SK-N-SH treated with all-trans-retinoic acid at 6 μM for 48 hours (cell line): ENCODE results near the gene ALDH8A1.

ENCODE experiments used
- ATAC-seq: fragments of 200-7000 bp; cut with Tn5 transposase; 3 replicates; pipeline ENCODE4 v1.9.1; 2020; ENCODE audit warnings: mild to moderate bottlenecking, moderate library complexity
- ARNTL ChIP-seq: fragments of 450-650 bp; formaldehyde crosslinking; IDR thresholded peaks from 2 replicates; pipeline ENCODE4 v1.5.0; 2020; ENCODE audit warnings: low read depth, mild to moderate bottlenecking, moderate library complexity, borderline replicate concordance
- BACH2 ChIP-seq: fragments of 250-450 bp; sonication (Bioruptor Pico); IDR thresholded peaks from 2 replicates; pipeline ENCODE4 v1.9.0; 2021; ENCODE audit warnings: mild to moderate bottlenecking, borderline replicate concordance
- CREB5 ChIP-seq: fragments of 250-450 bp; sonication (Bioruptor Pico); IDR thresholded peaks from 2 replicates; pipeline ENCODE4 v1.5.1; 2020; ENCODE audit warnings: low read depth, mild to moderate bottlenecking, moderate library complexity
- CSDC2 ChIP-seq: fragments of 250-450 bp; sonication (Bioruptor Pico); IDR thresholded peaks from 2 replicates; pipeline ENCODE4 v1.5.0; 2020; ENCODE audit warnings: mild to moderate bottlenecking, moderate library complexity
- CSRNP3 ChIP-seq: fragments of 250-450 bp; sonication (Bioruptor Pico); IDR thresholded peaks from 2 replicates; pipeline ENCODE4 v1.5.1; 2021; ENCODE audit warnings: mild to moderate bottlenecking, moderate library complexity
- ESRRG ChIP-seq: fragments of 250-450 bp; sonication (Bioruptor Pico); IDR thresholded peaks from 2 replicates; pipeline ENCODE4 v1.6.1; 2021; ENCODE audit warnings: mild to moderate bottlenecking
- GLIS3 ChIP-seq: fragments of 250-450 bp; sonication (Bioruptor Pico); IDR thresholded peaks from 2 replicates; pipeline ENCODE4 v1.5.0; 2020; ENCODE audit warnings: mild to moderate bottlenecking, moderate library complexity
- ISL1 ChIP-seq: fragments of 250-450 bp; sonication (Bioruptor Pico); IDR thresholded peaks from 2 replicates; pipeline ENCODE4 v2.1.2; 2022; ENCODE audit warnings: mild to moderate bottlenecking, moderate library complexity
- OSR1 ChIP-seq: fragments of 250-450 bp; sonication (Bioruptor Pico); IDR thresholded peaks from 2 replicates; pipeline ENCODE4 v1.8.0; 2022; ENCODE audit warnings: moderate library complexity, mild to moderate bottlenecking, inconsistent platforms
- PATZ1 ChIP-seq: fragments of 250-450 bp; sonication (Bioruptor Pico); IDR thresholded peaks from 2 replicates; pipeline ENCODE4 v1.8.0; 2020; ENCODE audit warnings: mild to moderate bottlenecking, moderate library complexity, borderline replicate concordance
- POU6F1 ChIP-seq: fragments of 250-450 bp; sonication (Bioruptor Pico); IDR thresholded peaks from 2 replicates; pipeline ENCODE4 v1.8.0; 2021; ENCODE audit warnings: low read depth, mild to moderate bottlenecking, moderate library complexity, borderline replicate concordance
- PPARA ChIP-seq: fragments of 250-450 bp; sonication (Bioruptor Pico); IDR thresholded peaks from 2 replicates; pipeline ENCODE4 v1.5.0; 2020; ENCODE audit warnings: mild to moderate bottlenecking, borderline replicate concordance
- RARB ChIP-seq: fragments of 250-450 bp; sonication (Bioruptor Pico); IDR thresholded peaks from 2 replicates; pipeline ENCODE4 v1.8.0; 2021; ENCODE audit warnings: mild to moderate bottlenecking, moderate library complexity
- SNAI2 ChIP-seq: fragments of 250-450 bp; sonication (Bioruptor Pico); IDR thresholded peaks from 2 replicates; pipeline ENCODE4 v1.5.0; 2020; ENCODE audit warnings: mild to moderate bottlenecking, moderate library complexity
- TSHZ2 ChIP-seq: fragments of 250-450 bp; sonication (Bioruptor Pico); IDR thresholded peaks from 2 replicates; pipeline ENCODE4 v1.5.0; 2020; ENCODE audit warnings: mild to moderate bottlenecking, moderate library complexity
- ZC3H10 ChIP-seq: fragments of 250-450 bp; sonication (Bioruptor Pico); IDR thresholded peaks from 2 replicates; pipeline ENCODE4 v1.5.1; 2021; ENCODE audit warnings: mild to moderate bottlenecking, moderate library complexity
- ZFP3 ChIP-seq: fragments of 250-450 bp; sonication (Bioruptor Pico); IDR thresholded peaks from 2 replicates; pipeline ENCODE4 v1.5.0; 2020; ENCODE audit warnings: mild to moderate bottlenecking, moderate library complexity
- ZFP30 ChIP-seq: fragments of 450-650 bp; formaldehyde crosslinking; IDR thresholded peaks from 2 replicates; pipeline ENCODE4 v1.5.0; 2022; ENCODE audit warnings: mild to moderate bottlenecking, moderate library complexity
- ZNF70 ChIP-seq: fragments of 450-650 bp; formaldehyde crosslinking; IDR thresholded peaks from 2 replicates; pipeline ENCODE4 v1.5.0; 2020; ENCODE audit warnings: mild to moderate bottlenecking, moderate library complexity
- ZNF8 ChIP-seq: fragments of 450-650 bp; formaldehyde crosslinking; IDR thresholded peaks from 2 replicates; pipeline ENCODE4 v1.5.0; 2020; ENCODE audit warnings: mild to moderate bottlenecking, moderate library complexity

The ALDH8A1 gene

GRCh38 chr6:134984821-134985220 is 34.9 kb upstream of the ALDH8A1 start:
- no peak for ATAC-seq
- TF ChIP-seq CSRNP3 (CRISPR knock-in tag) (no peak), ZFP3 (CRISPR knock-in tag) (no peak), BACH2 (CRISPR knock-in tag) (no peak), ARNTL (CRISPR knock-in tag) (no peak), PPARA (no peak), ZNF8 (CRISPR knock-in tag) (no peak), TSHZ2 (no peak), PATZ1 (no peak), OSR1 (CRISPR knock-in tag) (no peak), CREB5 (CRISPR knock-in tag) (no peak), POU6F1 (CRISPR knock-in tag) (no peak), ISL1 (CRISPR knock-in tag) (no peak), ESRRG (CRISPR knock-in tag) (no peak), SNAI2 (CRISPR knock-in tag) (no peak), ZC3H10 (CRISPR knock-in tag) (no peak), RARB (no peak)

- ATAC-seq = no peak
- TF ChIP-seq PPARA (no peak), POU6F1 (CRISPR knock-in tag) (no peak), ZC3H10 (CRISPR knock-in tag) (no peak), GLIS3 (no peak), PATZ1 (no peak), ZNF70 (CRISPR knock-in tag) (no peak), ZFP30 (CRISPR knock-in tag) (no peak), CSDC2 (CRISPR knock-in tag) (no peak), ISL1 (CRISPR knock-in tag) (no peak), BACH2 (CRISPR knock-in tag) (no peak), TSHZ2 (no peak), CREB5 (CRISPR knock-in tag) (no peak), ARNTL (CRISPR knock-in tag) (no peak), CSRNP3 (CRISPR knock-in tag) (no peak), SNAI2 (CRISPR knock-in tag) (no peak)
Measured at GRCh38 chr6:134983823-134984222, 33.9 kb upstream of the ALDH8A1 start.
